Measurements from ENCODE around the gene EIF6. TPM values are rescaled to one million over a fixed set of nuclear protein-coding genes. Genes with fewer than 3 reads are reported as not detected.
A peak's percentile ranks its signal among the peaks of the same experiment; 100 is the strongest.
"Not testable (repeated sequence)": the region's sequence is repeated elsewhere in the genome, so short reads cannot be mapped to it uniquely, and the experiment has no call there.

The EIF6 gene
- polyA plus RNA-seq, 3 donors: 94.3 to 222 (median 190) TPM

DNA sequence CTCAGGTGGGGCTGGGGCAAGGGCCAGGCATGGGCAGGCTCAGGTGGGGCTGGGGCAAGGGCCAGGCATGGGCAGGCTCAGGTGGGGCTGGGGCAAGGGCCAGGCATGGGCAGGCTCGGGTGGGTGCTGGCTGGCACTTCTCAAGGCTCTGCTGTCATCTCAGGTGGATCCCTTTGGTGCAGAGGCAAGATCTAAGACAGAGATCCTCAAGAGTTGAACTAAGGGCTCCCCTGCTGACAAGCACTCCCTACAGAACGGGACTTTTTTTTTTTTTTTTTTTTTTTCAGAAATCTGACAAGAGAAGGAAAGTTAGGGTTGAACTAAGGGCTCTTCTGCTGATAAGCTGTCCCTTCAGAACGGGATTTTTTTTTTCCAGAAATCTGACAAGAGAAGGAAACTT is 31.6 kb downstream of the EIF6 start:
- WGBS (ENCODE audit: insufficient coverage): 100% methylated on average over 2 of the region's 3 CpGs
- peaks cover 10 to 15% of the 10 kb centered on the region in 2 donors for H3K36me3 Mint-ChIP-seq
- H3K4me1 Mint-ChIP-seq: peaks cover 14% of the 10 kb centered on the region
- TF ChIP-seq CTCF (IDR thresholded peaks at IDR 0.05): no peak
- Histone ChIP-seq H4K20me1 (ENCODE audit: insufficient read depth, low read length) (no peaks in the 10 kb centered on the region), H3K36me3 (replicated peaks in 1 of 2; ENCODE audit: control insufficient read depth in 1 of 2, insufficient read depth in 2 of 2, low read length in 2 of 2) (peaks cover 2 to 11% of the 10 kb centered on the region in 2 donors), H3K27me3 (ENCODE audit: control insufficient read depth in 2 of 2, insufficient read depth in 2 of 2, low read length in 2 of 2) (no peaks in the 10 kb centered on the region), H3K79me2 (ENCODE audit: insufficient read depth, low read length) (no peaks in the 10 kb centered on the region), H3K4me1 (ENCODE audit: control insufficient read depth in 1 of 2, insufficient read depth in 2 of 2, low read length in 2 of 2) (no peaks in the 10 kb centered on the region), H2AFZ (ENCODE audit: insufficient read depth, low read depth, low read length, poor library complexity, severe bottlenecking) (no peak overlapping the region), H3K9me3 (replicated peaks in 1 of 2; ENCODE audit: control insufficient read depth in 1 of 2, insufficient read depth in 1 of 2, low read length in 2 of 2) (no peaks in the 10 kb centered on the region), H3K4me3 (replicated peaks in 1 of 3; ENCODE audit: low read depth in 2 of 3, low read length in 3 of 3) (no peak overlapping the region), H3K9ac (ENCODE audit: insufficient read depth, low read length, poor library complexity, severe bottlenecking) (no peak overlapping the region), H3K4me2 (replicated peaks; ENCODE audit: extremely low read depth, low read length, poor library complexity, severe bottlenecking) (no peak overlapping the region), H3K27ac (ENCODE audit: low read depth in 1 of 2, low read length in 2 of 2) (no peak overlapping the region)
- DNase-seq: no peak
- no peak overlapping the region for H3K27ac Mint-ChIP-seq
- H3K9me3 Mint-ChIP-seq: no peaks in the 10 kb centered on the region
- intact Hi-C loops (cut with micrococcal nuclease): no loop called here
- no peaks in the 10 kb centered on the region for H3K27me3 Mint-ChIP-seq (ENCODE audit: low read depth in 3 of 3)
- no peak overlapping the region for H3K4me3 Mint-ChIP-seq

DNA sequence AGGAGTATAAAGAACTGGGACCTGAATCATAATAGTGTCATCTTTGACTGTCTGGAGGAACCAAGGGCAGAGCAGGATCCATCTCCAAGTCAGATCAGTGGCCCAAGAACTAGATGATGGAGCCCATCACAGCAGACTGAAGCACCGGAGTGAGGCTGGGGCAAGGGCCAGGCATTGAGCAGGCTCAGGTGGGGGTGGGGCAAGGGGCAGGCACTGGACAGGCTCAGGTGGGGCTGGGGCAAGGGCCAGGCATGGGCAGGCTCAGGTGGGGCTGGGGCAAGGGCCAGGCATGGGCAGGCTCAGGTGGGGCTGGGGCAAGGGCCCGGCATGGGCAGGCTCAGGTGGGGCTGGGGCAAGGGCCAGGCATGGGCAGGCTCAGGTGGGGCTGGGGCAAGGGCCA is 32.0 kb downstream of the EIF6 start:
- H3K27me3 ChIP-seq (ENCODE audit: control insufficient read depth in 2 of 2, insufficient read depth in 2 of 2, low read length in 2 of 2); H3K27ac ChIP-seq (ENCODE audit: low read depth in 1 of 2, low read length in 2 of 2); H3K4me2 ChIP-seq (replicated peaks; ENCODE audit: extremely low read depth, low read length, poor library complexity, severe bottlenecking); H3K4me3 Mint-ChIP-seq; H3K4me1 ChIP-seq (ENCODE audit: control insufficient read depth in 1 of 2, insufficient read depth in 2 of 2, low read length in 2 of 2); H3K27me3 Mint-ChIP-seq (ENCODE audit: low read depth in 3 of 3); H3K79me2 ChIP-seq (ENCODE audit: insufficient read depth, low read length); H3K9me3 Mint-ChIP-seq; H3K9ac ChIP-seq (ENCODE audit: insufficient read depth, low read length, poor library complexity, severe bottlenecking); H3K4me3 ChIP-seq (replicated peaks in 1 of 3; ENCODE audit: low read depth in 2 of 3, low read length in 3 of 3); H2AFZ ChIP-seq (ENCODE audit: insufficient read depth, low read depth, low read length, poor library complexity, severe bottlenecking); H4K20me1 ChIP-seq (ENCODE audit: insufficient read depth, low read length); DNase-seq; H3K9me3 ChIP-seq (replicated peaks in 1 of 2; ENCODE audit: control insufficient read depth in 1 of 2, insufficient read depth in 1 of 2, low read length in 2 of 2); intact Hi-C loops (cut with micrococcal nuclease): not testable (repeated sequence)
- peaks cover 2 to 11% of the 10 kb centered on the region in 2 donors for H3K36me3 ChIP-seq (replicated peaks in 1 of 2; ENCODE audit: control insufficient read depth in 1 of 2, insufficient read depth in 2 of 2, low read length in 2 of 2)
- Mint-ChIP-seq H3K27ac (peak overlapping the region in 2 of 7 donors; percentile 15 to 61), H3K36me3 (peaks cover 9 to 15% of the 10 kb centered on the region in 2 donors), H3K4me1 (peaks cover 14% of the 10 kb centered on the region)
- 100% methylated on average over 1 of the region's 2 CpGs for WGBS (ENCODE audit: insufficient coverage)
